ENCODE data around the gene TIGD7. TPM values are rescaled to one million over a fixed set of nuclear protein-coding genes. Genes with fewer than 3 reads are reported as not detected.

TIGD7 gene
- total and polyA plus RNA-seq, 3 donors from 2014 or later = 12.7 to 22.6 (median 17.5) TPM

- no peaks in the 10 kb centered on the region for H3K27me3 ChIP-seq
- no peak for DNase-seq
- TF ChIP-seq CTCF (IDR thresholded peaks at IDR 0.05) = no peak
- H3K9me3 ChIP-seq = no peaks in the 10 kb centered on the region
- no peaks in the 10 kb centered on the region for H3K36me3 ChIP-seq (ENCODE audit: low read depth, missing control alignments)
- intact Hi-C loops (cut with DNase I; ENCODE audit: low total_unique reads) = no loop called here
- 90% methylated on average over 2 to 14 of the region's 14 CpGs for WGBS, 2 donors
- H3K4me3 ChIP-seq = no peak overlapping the region
- no peak overlapping the region for H3K27ac ChIP-seq
- no peaks in the 10 kb centered on the region for H3K4me1 ChIP-seq
These were observed 55.8 kb downstream of the TIGD7 start for GRCh38 chr16:3249451-3249850.

- TF ChIP-seq CTCF (IDR thresholded peaks at IDR 0.05) = no peak
- no peak for TF ChIP-seq POLR2A (IDR thresholded peaks at IDR 0.05)
- intact Hi-C loops (cut with DNase I; ENCODE audit: low total_unique reads) = no loop called here
- Histone ChIP-seq H3K4me3 (no peak overlapping the region), H3K27ac (no peak overlapping the region), H3K27me3 (no peaks in the 10 kb centered on the region), H3K9me3 (no peaks in the 10 kb centered on the region), H3K36me3 (ENCODE audit: low read depth, missing control alignments) (no peaks in the 10 kb centered on the region), H3K4me1 (no peaks in the 10 kb centered on the region)
- DNase-seq = no peak
- 70 to 80% methylated on average over 1 of the region's 1 CpG for WGBS, 2 donors
These were observed 56.2 kb downstream of the TIGD7 start for GRCh38 chr16:3249020-3249419.

Other genes with a start within 250 kb of the TIGD7 start
- gene IL32, start 239.8 kb downstream of the TIGD7 start, total RNA-seq = 10 to 100 TPM; 27.1 to 33.0 TPM
- 62.2 TPM for gene IL32, start 239.8 kb downstream of the TIGD7 start, polyA plus RNA-seq (ENCODE audit: insufficient read depth, low read depth, low replicate concordance)
- gene ZSCAN10, start 206.1 kb downstream of the TIGD7 start, total RNA-seq = under 1 TPM; 0.79 to 0.93 TPM
- gene ZSCAN10, start 206.1 kb downstream of the TIGD7 start, polyA plus RNA-seq (ENCODE audit: insufficient read depth, low read depth, low replicate concordance) = 0.91 TPM
- gene ZNF205, start 192.8 kb downstream of the TIGD7 start, total RNA-seq = 10 to 100 TPM in 1 of 2 donors, 1 to 10 TPM in 1; 9.8 to 19.4 TPM
- gene ZNF205, start 192.8 kb downstream of the TIGD7 start, polyA plus RNA-seq (ENCODE audit: insufficient read depth, low read depth, low replicate concordance) = 5.5 TPM
- 10 to 100 TPM; 43.1 to 57.3 TPM for gene ZNF213, start 170.4 kb downstream of the TIGD7 start, total RNA-seq
- 46.8 TPM for gene ZNF213, start 170.4 kb downstream of the TIGD7 start, polyA plus RNA-seq (ENCODE audit: insufficient read depth, low read depth, low replicate concordance)
- gene OR1F1, start 117.2 kb downstream of the TIGD7 start, total RNA-seq = not detected
- not detected for gene OR1F1, start 117.2 kb downstream of the TIGD7 start, polyA plus RNA-seq (ENCODE audit: insufficient read depth, low read depth, low replicate concordance)
- gene ZNF200, start 70.3 kb downstream of the TIGD7 start, total RNA-seq = 10 to 100 TPM; 45.2 to 48.3 TPM
- 41.9 TPM for gene ZNF200, start 70.3 kb downstream of the TIGD7 start, polyA plus RNA-seq (ENCODE audit: insufficient read depth, low read depth, low replicate concordance)
- gene MEFV, start 48.8 kb downstream of the TIGD7 start, total RNA-seq = 1 to 10 TPM; 5.2 to 5.7 TPM
- 2.6 TPM for gene MEFV, start 48.8 kb downstream of the TIGD7 start, polyA plus RNA-seq (ENCODE audit: insufficient read depth, low read depth, low replicate concordance)
- 10 to 100 TPM; 47.3 to 58.3 TPM for gene ZNF263, start 21.9 kb downstream of the TIGD7 start, total RNA-seq
- 44.7 TPM for gene ZNF263, start 21.9 kb downstream of the TIGD7 start, polyA plus RNA-seq (ENCODE audit: insufficient read depth, low read depth, low replicate concordance)
- 10 to 100 TPM; 50.9 to 66.3 TPM for gene ZNF75A, start 67 bp upstream of the TIGD7 start, total RNA-seq
- gene ZNF75A, start 67 bp upstream of the TIGD7 start, polyA plus RNA-seq (ENCODE audit: insufficient read depth, low read depth, low replicate concordance) = 29.5 TPM
- gene OR2C1, start 50.5 kb upstream of the TIGD7 start, total RNA-seq = under 1 TPM; 0.39 to 0.68 TPM
- gene OR2C1, start 50.5 kb upstream of the TIGD7 start, polyA plus RNA-seq (ENCODE audit: insufficient read depth, low read depth, low replicate concordance) = 0.30 TPM
- 10 to 100 TPM; 13.4 to 19.1 TPM for gene ZSCAN32, start 95.6 kb upstream of the TIGD7 start, total RNA-seq
- gene ZSCAN32, start 95.6 kb upstream of the TIGD7 start, polyA plus RNA-seq (ENCODE audit: insufficient read depth, low read depth, low replicate concordance) = 21.0 TPM
- gene ZNF174, start 95.8 kb upstream of the TIGD7 start, total RNA-seq = 10 to 100 TPM; 18.3 to 23.2 TPM
- gene ZNF174, start 95.8 kb upstream of the TIGD7 start, polyA plus RNA-seq (ENCODE audit: insufficient read depth, low read depth, low replicate concordance) = 19.2 TPM
- 10 to 100 TPM in 1 of 2 donors, 1 to 10 TPM in 1; 9.1 to 11.0 TPM for gene ZNF597, start 138.1 kb upstream of the TIGD7 start, total RNA-seq
- gene ZNF597, start 138.1 kb upstream of the TIGD7 start, polyA plus RNA-seq (ENCODE audit: insufficient read depth, low read depth, low replicate concordance) = 6.9 TPM
- 100 to 1,000 TPM in 1 of 2 donors, 10 to 100 TPM in 1; 99.2 to 120 TPM for gene NAA60, start 138.2 kb upstream of the TIGD7 start, total RNA-seq
- 61.8 TPM for gene NAA60, start 138.2 kb upstream of the TIGD7 start, polyA plus RNA-seq (ENCODE audit: insufficient read depth, low read depth, low replicate concordance)
- gene C16orf90, start 190.1 kb upstream of the TIGD7 start, total RNA-seq = 10 to 100 TPM; 14.2 to 33.8 TPM
- 52.1 TPM for gene C16orf90, start 190.1 kb upstream of the TIGD7 start, polyA plus RNA-seq (ENCODE audit: insufficient read depth, low read depth, low replicate concordance)
- gene CLUAP1, start 195.6 kb upstream of the TIGD7 start, total RNA-seq = 10 to 100 TPM; 45.2 to 59.5 TPM
- gene CLUAP1, start 195.6 kb upstream of the TIGD7 start, polyA plus RNA-seq (ENCODE audit: insufficient read depth, low read depth, low replicate concordance) = 95.7 TPM